HG03025 (cell line): Measurements from ENCODE around the gene C2.
"Not testable (repeated sequence)": the region's sequence is repeated elsewhere in the genome, so short reads cannot be mapped to it uniquely, and the experiment has no call there.

Experiments
- ATAC-seq: cut with Tn5 transposase; IDR thresholded peaks from one replicate; pipeline ENCODE4 v1.9.1; 2021; ENCODE audit warnings: mild to moderate bottlenecking, moderate library complexity; ENCODE audit not compliant: unreplicated experiment, low FRiP score

Gene C2

GRCh38 chr6:31898383-31899011 lies 29.0 kb upstream of the C2 start:
- no peak for ATAC-seq

GRCh38 chr6:31899215-31899614 lies 28.3 kb upstream of the C2 start:
- ATAC-seq, result no peak

DNA sequence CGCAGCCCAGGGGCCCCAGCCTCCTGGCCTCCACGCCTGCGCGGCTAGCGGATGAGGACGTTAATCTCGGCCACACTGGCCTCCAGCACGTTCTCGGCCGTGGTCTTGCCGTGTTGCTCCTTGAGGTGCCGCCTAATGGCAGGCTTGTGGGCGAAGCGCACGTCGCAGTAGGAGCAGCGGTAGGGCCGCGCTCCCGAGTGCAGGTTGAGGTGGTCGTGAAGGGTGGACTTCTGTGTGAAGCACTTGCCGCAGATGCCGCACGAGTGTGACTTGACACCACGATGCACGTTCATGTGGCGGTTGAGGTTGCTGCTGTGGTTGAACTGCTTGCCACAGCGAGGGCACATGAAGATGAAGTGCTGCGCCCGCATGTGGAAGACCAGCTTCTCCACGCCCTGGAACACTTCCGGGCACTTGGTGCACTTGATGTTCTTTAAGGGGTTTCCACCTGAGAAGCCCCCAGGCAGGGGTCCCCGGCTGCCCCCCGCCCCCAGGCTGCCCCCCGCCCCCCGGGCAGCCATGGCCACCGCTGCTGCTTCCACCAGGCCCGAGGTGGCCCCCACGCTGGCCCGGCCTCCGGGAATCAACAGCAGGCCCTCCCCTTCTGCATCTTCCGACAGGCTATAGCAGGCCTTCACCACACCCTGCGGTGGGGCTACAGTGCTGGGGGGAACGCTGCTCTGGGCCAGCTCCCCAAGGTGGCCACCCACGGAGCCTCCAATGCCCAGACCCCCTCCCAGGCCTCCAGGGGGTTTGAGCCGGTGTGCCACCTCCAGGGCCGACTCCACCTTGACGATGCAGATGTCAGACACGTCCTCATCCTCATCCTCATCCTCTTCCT lies 27.4 kb upstream of the C2 start:
- no peak for ATAC-seq

DNA sequence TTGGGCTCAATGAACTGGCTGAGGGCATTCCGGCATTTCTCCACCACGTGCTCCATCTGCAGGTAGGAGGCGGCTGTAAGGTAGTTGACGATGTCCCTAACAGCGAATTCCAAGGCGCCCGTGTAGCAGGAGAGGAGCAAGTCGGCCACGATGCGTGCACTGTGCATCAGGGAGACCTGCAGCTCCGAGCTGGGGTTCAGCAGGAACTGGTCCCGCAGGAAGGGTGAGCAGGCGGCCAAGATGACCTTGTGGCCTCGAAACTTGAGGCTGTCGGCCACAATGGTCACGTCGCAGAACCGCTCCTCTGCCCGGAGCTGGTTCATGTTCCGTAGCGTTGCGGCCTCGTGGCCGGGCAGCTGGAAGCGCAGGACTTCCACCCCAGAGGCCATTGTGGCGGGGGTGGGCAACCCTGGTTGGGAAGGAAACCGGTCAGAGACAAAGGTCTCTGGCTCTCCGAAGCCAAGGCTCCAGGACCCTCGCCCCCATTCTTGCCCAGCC lies 26.6 kb upstream of the C2 start:
- ATAC-seq, result no peak

DNA sequence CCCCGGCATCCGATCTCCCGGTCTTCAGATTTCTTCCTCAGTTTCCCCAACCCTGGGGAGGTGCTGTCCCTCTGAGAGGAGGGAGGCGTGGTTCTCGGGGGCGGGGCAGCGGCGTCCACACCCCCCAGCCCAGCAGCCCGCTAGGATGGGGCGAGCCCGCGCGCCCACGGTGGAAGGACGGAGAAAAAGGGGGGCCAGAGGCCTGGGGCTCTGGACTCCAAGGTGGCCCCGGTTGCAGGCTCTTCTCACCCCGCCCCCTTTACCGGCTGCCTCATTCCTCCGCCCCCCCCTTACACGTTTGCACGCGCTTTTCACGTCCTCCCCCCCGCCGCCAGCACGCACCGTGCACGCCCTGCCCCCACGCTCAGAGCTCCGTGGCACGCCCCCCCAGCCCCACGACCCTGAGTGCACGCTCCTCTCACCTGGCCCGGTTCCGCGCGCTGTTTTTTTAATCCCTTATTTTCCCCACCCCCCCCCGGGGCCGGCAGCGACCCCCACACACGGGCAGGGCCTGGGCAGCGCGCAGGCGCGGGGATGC lies 26.0 kb upstream of the C2 start:
- ATAC-seq, result no peak

DNA sequence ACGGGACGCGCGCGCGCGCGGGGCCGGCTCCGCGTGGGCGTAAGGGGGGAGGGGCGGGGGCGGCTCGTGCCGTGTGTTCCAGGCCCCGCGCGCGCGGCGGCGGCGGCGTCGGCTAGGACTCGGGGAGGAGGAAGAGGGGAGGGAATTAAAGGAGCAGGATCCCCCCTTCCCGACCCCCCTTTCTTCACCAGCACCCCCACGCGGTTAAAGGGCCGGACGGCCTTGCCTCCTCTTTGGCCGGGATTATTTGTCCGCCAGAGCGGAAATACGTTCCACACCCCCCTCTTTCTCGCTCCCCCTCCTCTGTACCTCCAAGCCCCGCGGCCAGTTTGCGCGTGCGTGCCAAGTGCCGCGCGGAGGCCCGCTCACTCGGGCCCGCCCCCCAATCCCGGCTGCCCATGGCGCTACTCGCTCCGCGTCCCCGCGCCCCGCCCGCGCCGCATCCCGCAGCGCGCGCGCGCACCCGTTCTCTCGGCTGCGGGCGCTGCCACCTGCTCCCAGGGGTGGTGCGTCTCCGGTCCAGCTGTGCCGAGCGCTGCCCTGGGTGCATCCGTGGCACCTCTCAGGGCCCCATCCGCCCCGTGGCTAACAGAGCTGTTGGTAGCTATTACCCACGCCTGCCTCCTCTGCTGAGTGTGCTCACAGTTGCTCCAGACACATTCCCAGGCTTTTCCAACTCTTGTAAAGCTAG lies 25.4 kb upstream of the C2 start, which contains the start of gene ZBTB12:
TSS of gene ZBTB12 (minus strand) at position 134 of the 691 bp plus-strand sequence. CDS start 781 bp downstream, outside the sequence.
- no peak for ATAC-seq

GRCh38 chr6:31903957-31904356 lies 23.6 kb upstream of the C2 start:
- no peak for ATAC-seq

DNA sequence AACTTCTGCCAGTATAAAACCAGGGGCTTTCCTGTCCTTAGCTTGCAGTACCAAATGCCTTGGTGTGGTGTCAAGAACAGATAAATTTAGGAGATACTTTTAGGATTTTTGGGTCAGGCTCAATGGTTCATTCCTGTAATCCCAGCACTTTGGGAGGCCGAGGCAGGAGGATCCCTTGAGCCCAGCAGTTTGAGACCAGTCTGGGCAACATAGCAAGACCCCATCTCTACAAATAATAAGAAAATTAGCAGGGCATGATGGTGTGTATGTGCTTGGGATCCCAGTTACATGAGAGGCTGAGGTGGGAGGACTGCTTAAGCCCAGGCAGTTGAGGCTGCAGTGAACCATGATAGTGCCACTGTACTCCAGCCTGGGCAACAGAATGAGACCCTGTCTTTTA lies 22.5 kb upstream of the C2 start:
- ATAC-seq, result no peak

DNA sequence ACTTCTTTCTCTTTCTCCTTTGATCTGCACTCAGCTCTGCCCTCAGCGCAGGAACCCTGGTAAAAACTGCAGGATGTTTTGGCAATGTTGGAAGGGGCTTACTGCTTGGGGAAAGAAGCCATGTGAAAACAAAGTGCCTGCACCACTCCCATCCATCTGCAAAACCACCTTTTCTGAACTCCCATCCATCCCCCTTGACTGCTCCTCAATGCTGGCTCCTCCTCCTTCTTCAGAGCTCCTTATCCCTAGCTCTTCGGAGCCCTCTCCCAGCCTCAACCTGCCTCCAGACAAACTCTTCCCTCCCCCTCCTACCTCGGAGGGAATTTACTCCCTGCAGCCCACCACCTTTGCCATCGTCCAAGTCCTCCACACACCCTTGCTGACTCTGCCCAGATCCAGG lies 21.4 kb upstream of the C2 start:
- no peak for ATAC-seq

- ATAC-seq, result not testable (repeated sequence)
Observed at GRCh38 chr6:31906727-31907126, 20.8 kb upstream of the C2 start.

GRCh38 chr6:31907158-31907813 lies 20.2 kb upstream of the C2 start:
- no peak for ATAC-seq

DNA sequence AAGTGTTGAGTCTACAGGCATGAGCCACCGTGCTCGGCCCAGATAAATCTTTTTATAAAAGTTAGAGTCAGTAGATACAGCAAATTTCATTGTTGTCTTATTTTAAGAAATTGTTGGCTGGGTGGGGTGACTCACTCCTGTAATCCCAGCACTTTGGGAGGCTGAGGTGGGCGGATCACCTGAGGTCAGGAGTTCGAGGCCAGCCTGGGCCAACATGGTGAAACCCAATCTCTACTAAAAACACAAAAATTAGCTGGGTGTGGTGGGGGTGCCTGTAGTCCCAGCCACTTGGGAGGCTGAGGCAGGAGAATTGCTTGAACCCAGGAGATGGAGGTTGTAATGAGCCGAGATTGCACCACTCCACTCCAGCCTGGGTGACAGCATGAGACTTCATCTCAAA lies 19.3 kb upstream of the C2 start:
- not testable (repeated sequence) for ATAC-seq

DNA sequence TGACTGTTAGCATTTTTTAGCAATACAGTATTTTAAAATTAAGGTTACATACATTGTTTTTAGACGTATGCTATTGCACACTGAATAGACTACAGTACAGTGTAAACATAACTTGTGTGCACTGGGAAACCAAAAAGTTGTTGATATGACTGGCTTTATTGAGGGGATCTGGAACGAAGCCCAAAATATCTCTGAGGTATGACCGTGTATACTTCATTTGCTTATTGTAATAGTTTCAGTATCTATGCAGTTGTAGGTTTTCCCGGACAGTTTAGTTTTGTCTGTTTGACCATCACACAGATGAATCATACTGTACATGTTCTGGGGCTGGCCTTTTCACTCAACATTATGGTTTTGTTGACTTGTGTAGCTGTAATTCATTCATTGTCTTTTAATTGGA lies 18.7 kb upstream of the C2 start:
- no peak for ATAC-seq

DNA sequence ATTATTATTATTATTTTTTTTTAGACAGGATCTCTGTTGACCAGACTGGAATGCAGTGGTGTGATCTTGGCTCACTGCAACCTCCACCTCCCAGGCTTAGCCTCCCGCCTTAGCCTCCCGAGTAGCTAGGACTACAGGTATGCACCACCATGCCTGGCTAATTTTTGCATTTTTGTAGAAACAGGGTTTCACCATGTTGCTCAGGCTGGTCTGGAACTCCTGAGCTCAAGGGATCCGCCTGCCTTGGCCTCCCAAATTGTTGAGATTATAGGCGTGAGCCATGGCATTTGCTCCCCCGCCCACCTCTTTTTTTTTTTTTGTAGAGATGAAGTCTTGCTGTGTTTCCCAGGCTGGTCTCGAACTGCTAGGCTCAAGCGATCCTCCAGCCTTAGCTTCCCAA lies 18.2 kb upstream of the C2 start:
- not testable (repeated sequence) for ATAC-seq

DNA sequence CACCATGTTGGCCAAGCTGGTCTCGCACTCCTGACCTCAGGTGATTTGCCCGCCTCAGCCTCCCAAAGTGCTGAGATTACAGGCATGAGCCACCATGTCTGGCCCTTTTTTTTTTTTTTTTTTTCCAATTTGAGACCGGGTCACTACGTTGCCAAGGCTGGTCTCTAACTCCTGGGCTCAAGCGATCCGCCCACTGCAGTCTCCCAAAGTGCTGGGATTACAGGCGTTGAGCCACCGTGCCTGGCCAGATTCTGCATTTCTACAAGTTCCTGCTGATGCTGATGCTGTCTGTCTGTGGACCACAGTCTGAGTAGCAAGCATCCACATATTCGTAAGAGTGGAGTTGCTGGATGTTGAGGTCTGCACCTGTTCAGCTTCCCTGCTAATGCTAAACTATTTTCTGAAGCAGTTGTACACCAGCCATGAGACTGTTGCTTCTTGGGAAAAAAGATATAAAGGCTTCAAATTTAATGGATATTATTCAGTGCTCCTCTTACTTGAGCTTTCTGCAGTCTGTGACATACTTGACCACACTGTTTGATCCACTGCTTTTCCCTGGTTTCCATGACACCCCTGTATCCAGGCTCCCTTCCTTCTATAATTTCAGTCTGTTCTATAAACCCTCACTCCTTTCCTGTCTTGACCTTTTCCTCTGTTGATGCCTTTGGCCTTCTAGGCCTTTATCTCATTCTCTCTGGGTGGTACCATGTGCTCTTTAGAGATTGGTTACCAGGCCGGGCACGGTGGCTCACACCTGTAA lies 15.5 kb upstream of the C2 start:
- no peak for ATAC-seq

DNA sequence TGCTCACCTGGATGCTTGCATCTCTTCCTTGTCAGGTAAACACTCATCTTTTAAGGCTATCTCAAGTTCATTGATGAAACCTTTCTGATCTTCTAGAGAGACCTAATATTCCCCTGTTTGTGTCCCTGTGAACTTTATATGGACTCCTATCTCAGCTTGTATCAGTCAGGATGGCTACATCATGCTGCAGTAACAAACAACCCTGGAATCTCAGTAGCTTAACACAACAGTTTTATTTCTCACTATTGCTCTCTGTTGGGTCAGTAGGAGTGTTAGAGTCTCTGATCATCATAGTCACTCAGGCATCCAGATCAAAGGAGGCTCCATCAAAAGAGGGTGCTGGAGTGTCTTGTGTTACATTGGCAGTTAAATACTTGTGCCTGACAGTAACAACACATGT lies 12.2 kb upstream of the C2 start:
- ATAC-seq, result no peak

GRCh38 chr6:31915756-31916155 lies 11.8 kb upstream of the C2 start:
- ATAC-seq, result no peak

DNA sequence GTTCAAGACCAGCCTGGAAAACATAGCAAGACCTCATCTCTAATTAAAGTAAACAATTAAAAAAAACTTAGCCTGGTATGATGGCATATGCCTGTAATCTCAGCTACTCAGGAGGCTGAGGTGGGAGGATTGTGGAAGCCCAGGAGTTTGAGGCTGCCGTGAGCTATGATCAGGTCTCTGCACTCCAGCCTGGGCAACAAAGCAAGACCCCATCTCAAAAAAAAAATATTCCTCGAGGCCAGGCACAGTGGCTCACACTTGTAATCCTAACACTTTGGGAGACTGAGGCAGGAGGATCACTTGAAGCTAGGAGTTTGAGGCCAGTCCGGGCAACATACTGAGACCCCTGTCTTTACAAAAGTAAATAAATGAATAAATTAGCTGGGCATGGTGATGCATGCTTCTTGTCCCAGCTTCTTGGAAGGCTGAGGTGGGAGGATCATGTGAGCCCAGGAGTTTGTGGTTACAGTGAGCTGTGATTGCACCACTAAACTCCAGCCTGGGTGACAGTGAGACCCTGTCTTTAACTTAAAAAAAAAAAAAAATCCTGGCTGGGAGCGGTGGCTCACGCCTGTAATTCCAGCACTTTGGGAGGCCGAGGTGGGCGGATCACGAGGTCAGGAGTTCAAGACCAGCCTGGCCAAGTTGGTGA lies 9.3 kb upstream of the C2 start:
- ATAC-seq, result no peak

GRCh38 chr6:31919624-31920303 lies 7.8 kb upstream of the C2 start:
- ATAC-seq, result no peak
